T-cell (primary cell): Measurements from ENCODE around the gene ERP27. TPM values are rescaled to one million over a fixed set of nuclear protein-coding genes. Genes with fewer than 3 reads are reported as not detected.
A peak's percentile ranks its signal among the peaks of the same experiment; 100 is the strongest.

ENCODE experiments used
- ATAC-seq, 4 experiments: fragments of 200-7000 bp in 3 of 4; fragments of 150-1000 bp in 1 of 4; cut with Tn5 transposase; replicated peaks in 1 of 4; 1 replicate in 3 of 4; 2 replicates in 1 of 4; pipeline ENCODE4 v1.10.0; 2021; ENCODE audit warnings: moderate library complexity in 3 of 4, mild to moderate bottlenecking in 2 of 4, moderate number of reproducible peaks in 1 of 4
- CTCF ChIA-PET, 2 donors: fragments of 300-600 bp; sonication (Branson Sonifier 250); formaldehyde crosslinking; loops; one replicate each; lab custom pipeline; 2022; ENCODE audit warnings: antibody characterized with exemption in 2 of 2; lab: Charles Lee
- POLR2A ChIA-PET, 2 donors: fragments of 300-600 bp; sonication (Branson Sonifier 250); formaldehyde crosslinking; loops; one replicate each; lab custom pipeline; 2022; ENCODE audit warnings: antibody characterized with exemption in 2 of 2; lab: Charles Lee
- DNase-seq, 35 experiments: peaks; one replicate each; pipeline versions ENCODE4 v3.0.0 to v3.0.0-alpha.2; 2013 to 2023
- H3K27ac ChIP-seq: one replicate; pipeline ENCODE4 v1.5.1; 2013; ENCODE audit warnings: low read length
- H3K27me3 ChIP-seq, 2 experiments: replicated peaks in 1 of 2; 1 replicate in 1 of 2; 2 replicates in 1 of 2; pipeline versions ENCODE4 v1.6.1 to v1.7.0; 2013; ENCODE audit warnings: low read length in 1 of 2, mixed read lengths in 1 of 2; ENCODE audit not compliant: control insufficient read depth in 2 of 2, insufficient read depth in 2 of 2; ENCODE audit errors: extremely low read depth in 1 of 2
- H3K36me3 ChIP-seq, 2 donors: 1 replicate in 1 of 2; 2 replicates in 1 of 2; pipeline versions ENCODE4 v1.6.1 to v1.7.0; 2013; ENCODE audit warnings: low read length in 1 of 2; ENCODE audit not compliant: control insufficient read depth in 2 of 2, insufficient read depth in 1 of 2; ENCODE audit errors: extremely low read depth in 1 of 2
- H3K4me1 ChIP-seq, 2 experiments: 1 replicate in 1 of 2; 2 replicates in 1 of 2; pipeline versions ENCODE4 v1.6.1 to v1.7.0; 2013; ENCODE audit warnings: low read length in 2 of 2, mixed read lengths in 1 of 2; ENCODE audit not compliant: insufficient read depth in 2 of 2, control insufficient read depth in 1 of 2; ENCODE audit errors: extremely low read depth in 1 of 2
- H3K4me3 ChIP-seq, 2 donors: 1 replicate in 1 of 2; 2 replicates in 1 of 2; pipeline versions ENCODE4 v1.5.1 to v1.7.0; 2013; ENCODE audit warnings: mild to moderate bottlenecking in 2 of 2, low read length in 1 of 2, moderate library complexity in 1 of 2; ENCODE audit not compliant: control insufficient read depth in 1 of 2; ENCODE audit errors: extremely low read depth in 1 of 2
- H3K9me3 ChIP-seq: 2 replicates; pipeline ENCODE4 v1.7.0; 2013
- H3K27ac Mint-ChIP-seq, 2 donors: one replicate each; pipeline ENCODE4 v1.8.0; 2020 to 2021; ENCODE audit warnings: mild to moderate bottlenecking in 2 of 2, mixed read lengths in 2 of 2
- H3K27me3 Mint-ChIP-seq, 2 donors: one replicate each; pipeline ENCODE4 v1.8.0; 2021 to 2022; ENCODE audit warnings: mixed read lengths in 2 of 2
- H3K36me3 Mint-ChIP-seq: one replicate; pipeline ENCODE4 v1.8.0; 2021; ENCODE audit warnings: mixed read lengths
- H3K4me1 Mint-ChIP-seq, 3 donors: one replicate each; pipeline ENCODE4 v1.8.0; 2020 to 2022; ENCODE audit warnings: mixed read lengths in 3 of 3, mild to moderate bottlenecking in 1 of 3
- H3K4me3 Mint-ChIP-seq, 3 donors: one replicate each; pipeline ENCODE4 v1.8.0; 2020 to 2022; ENCODE audit warnings: mild to moderate bottlenecking in 3 of 3, mixed read lengths in 3 of 3, moderate library complexity in 3 of 3
- H3K9me3 Mint-ChIP-seq, 3 donors: one replicate each; pipeline ENCODE4 v1.8.0; 2020 to 2022; ENCODE audit warnings: mixed read lengths in 3 of 3
- WGBS: methylation state at CpG from one replicate; pipeline ENCODE4 v1.1.5; 2013; ENCODE audit warnings: missing lambda C conversion rate; ENCODE audit not compliant: insufficient coverage; 5-methylcytosine and 5-hydroxymethylcytosine counted together
- total RNA-seq, 35 experiments: library from RNA in 6 of 35; stranded (reverse) in 6 of 35; fragments of 120-200 nt in 1 of 35; gene quantifications; one replicate each; pipeline versions ENCODE4 v1.2.1 to v1.2.4 and lab custom pipeline; 2013 to 2026

The ERP27 gene
- total RNA-seq, 5 donors from 2014 or later (not counting 1 experiment from before 2014, with no cell fraction given) = 11.1 to 21.8 (median 14.7) TPM

GRCh38 chr12:14885718-14886221, 52.6 kb downstream of the ERP27 start, which contains the start of gene MGP:
TSS of gene MGP (minus strand) at chr12:14885854. CDS start at chr12:14885791, 63 bp downstream.
- H3K27ac Mint-ChIP-seq = peak within 1 kb of the TSS; percentile 41 to 69
- no peaks in the 10 kb centered on the region for H3K9me3 Mint-ChIP-seq
- H3K36me3 Mint-ChIP-seq = no peaks in the 10 kb centered on the region
- DNase-seq (no peak), ATAC-seq (no peak)
- no peak within 1 kb of the TSS for H3K27ac ChIP-seq
- peaks cover 33 to 42% (median 41%) of the 10 kb centered on the region in 3 donors for H3K4me1 Mint-ChIP-seq
- peaks cover 12 to 14% of the 10 kb centered on the region in 2 experiments for H3K4me1 ChIP-seq
- peak within 1 kb of the TSS in 2 of 3 donors; percentile 46 to 67 for H3K4me3 Mint-ChIP-seq
- H3K4me3 ChIP-seq = no peak within 1 kb of the TSS
- WGBS = 60% methylated on average over 1 of the region's 6 CpGs
- CTCF ChIA-PET = no interaction called here
- peaks cover 0 to 17% of the 10 kb centered on the region in 2 donors for H3K27me3 Mint-ChIP-seq
- H3K27me3 ChIP-seq = peaks cover 0 to 3% of the 10 kb centered on the region in 2 experiments
- no peaks in the 10 kb centered on the region for H3K9me3 ChIP-seq
- POLR2A ChIA-PET = no interaction called here
- no peaks in the 10 kb centered on the region for H3K36me3 ChIP-seq

- Mint-ChIP-seq H3K36me3 (no peaks in the 10 kb centered on the region), H3K9me3 (no peaks in the 10 kb centered on the region), H3K27me3 (peaks cover 0 to 14% of the 10 kb centered on the region in 2 donors), H3K4me3 (peak overlapping the region; percentile 46 to 67 (median 57)), H3K4me1 (peaks cover 46 to 52% (median 50%) of the 10 kb centered on the region in 3 donors), H3K27ac (peak overlapping the region; percentile 41 to 69)
- peak; percentile 65 to 92 (median 85) for DNase-seq
- Histone ChIP-seq H3K4me3 (no peak overlapping the region), H3K27ac (no peak overlapping the region), H3K27me3 (peaks cover 0 to 3% of the 10 kb centered on the region in 2 experiments), H3K36me3 (no peaks in the 10 kb centered on the region), H3K4me1 (peaks cover 12 to 14% of the 10 kb centered on the region in 2 experiments), H3K9me3 (no peaks in the 10 kb centered on the region)
- POLR2A ChIA-PET = interaction anchor here (0.6 to 1.4 kb wide), 5 partner anchors 37 to 113 kb away, joined by 3 to 4 read pairs (median 4); partner anchors contain the start of gene ARHGDIB (in 1 of the 2)
- CTCF ChIA-PET = interaction anchor here in 1 of 2 donors (1.0 to 1.9 kb wide), 2 partner anchors 36 to 39 kb away, joined by 4 to 6 read pairs; no protein-coding TSS in a partner anchor
- peak; percentile 91 to 98 (median 97) for ATAC-seq
- 0% methylated on average over 1 of the region's 5 CpGs for WGBS
Measured at GRCh38 chr12:14884458-14884878, 53.9 kb downstream of the ERP27 start.

- ATAC-seq (no peak), DNase-seq (no peak)
- POLR2A ChIA-PET = interaction anchor here in 1 of 2 donors (0.6 to 1.4 kb wide), 4 partner anchors 78 to 238 kb away, joined by 3 to 7 read pairs (median 4); partner anchors contain the start of gene ARHGDIB
- WGBS = 91% methylated on average over 9 of the region's 10 CpGs
- H3K36me3 ChIP-seq = no peaks in the 10 kb centered on the region
- peaks cover 0 to 3% of the 10 kb centered on the region in 2 experiments for H3K27me3 ChIP-seq
- Mint-ChIP-seq H3K27ac (no peak overlapping the region), H3K4me3 (no peak overlapping the region), H3K27me3 (peaks cover 0 to 14% of the 10 kb centered on the region in 2 donors), H3K9me3 (no peaks in the 10 kb centered on the region), H3K4me1 (peaks cover 46 to 52% (median 50%) of the 10 kb centered on the region in 3 donors), H3K36me3 (no peaks in the 10 kb centered on the region)
- H3K4me1 ChIP-seq = peaks cover 12 to 14% of the 10 kb centered on the region in 2 experiments
- H3K4me3 ChIP-seq = no peak overlapping the region
- H3K27ac ChIP-seq = no peak overlapping the region
- CTCF ChIA-PET = interaction anchor here in 1 of 2 donors (0.7 to 1.9 kb wide), 3 partner anchors 39 to 241 kb away, joined by 3 to 6 read pairs (median 3); partner anchors contain the start of gene ARHGDIB
- H3K9me3 ChIP-seq = no peaks in the 10 kb centered on the region
Measured at GRCh38 chr12:14883686-14884085, 54.7 kb downstream of the ERP27 start.

GRCh38 chr12:14880890-14881453, 57.4 kb downstream of the ERP27 start:
- WGBS = no CpG with 5 or more reads among the region's 6 CpGs
- Histone ChIP-seq H3K4me1 (peaks cover 11 to 14% of the 10 kb centered on the region in 2 experiments), H3K4me3 (no peak overlapping the region), H3K9me3 (no peaks in the 10 kb centered on the region), H3K27me3 (peaks cover 0 to 3% of the 10 kb centered on the region in 2 experiments), H3K27ac (peak overlapping the region; percentile 45), H3K36me3 (no peaks in the 10 kb centered on the region)
- H3K36me3 Mint-ChIP-seq = no peaks in the 10 kb centered on the region
- ChIA-PET CTCF (no interaction called here), POLR2A (interaction anchor here in 1 of 2 donors (0.6 kb wide), 1 partner anchor 315 kb away, joined by 4 read pairs; no protein-coding TSS in a partner anchor)
- peaks cover 38 to 43% (median 43%) of the 10 kb centered on the region in 3 donors for H3K4me1 Mint-ChIP-seq
- no peak for DNase-seq
- H3K27ac Mint-ChIP-seq = peak overlapping the region; percentile 87 to 90
- H3K4me3 Mint-ChIP-seq = peak overlapping the region in 2 of 3 donors; percentile 54 to 55
- H3K9me3 Mint-ChIP-seq = no peaks in the 10 kb centered on the region
- ATAC-seq = no peak
- peaks cover 0 to 4% of the 10 kb centered on the region in 2 donors for H3K27me3 Mint-ChIP-seq

- Histone ChIP-seq H3K27me3 (no peaks in the 10 kb centered on the region), H3K27ac (no peak overlapping the region), H3K4me1 (peaks cover 2 to 5% of the 10 kb centered on the region in 2 experiments), H3K36me3 (no peaks in the 10 kb centered on the region), H3K4me3 (no peak overlapping the region), H3K9me3 (no peaks in the 10 kb centered on the region)
- no peak for DNase-seq
- ChIA-PET POLR2A (interaction anchor here in 1 of 2 donors (0.9 kb wide), 1 partner anchor 12 kb away, joined by 4 read pairs; no protein-coding TSS in a partner anchor), CTCF (interaction anchor here in 1 of 2 donors (0.6 kb wide), 1 partner anchor 15 kb away, joined by 3 read pairs; no protein-coding TSS in a partner anchor)
- Mint-ChIP-seq H3K9me3 (no peaks in the 10 kb centered on the region), H3K36me3 (no peaks in the 10 kb centered on the region), H3K27ac (no peak overlapping the region), H3K4me3 (no peak overlapping the region), H3K4me1 (peaks cover 26 to 30% (median 29%) of the 10 kb centered on the region in 3 donors), H3K27me3 (no peaks in the 10 kb centered on the region)
- no peak for ATAC-seq
- 94% methylated on average over 7 of the region's 8 CpGs for WGBS
Measured at GRCh38 chr12:14879222-14879933, 59.0 kb downstream of the ERP27 start.
